ENCODE measurements around the gene C2CD3.
"Not testable (repeated sequence)": the region's sequence is repeated elsewhere in the genome, so short reads cannot be mapped to it uniquely, and the experiment has no call there.

GRCh38 chr11:74066663-74067062 lies 104.1 kb downstream of the C2CD3 start:
- TF ChIP-seq CEBPB (IDR thresholded peaks at IDR 0.05; ENCODE audit: low read depth, low read length); POLR2A (IDR thresholded peaks at IDR 0.05; ENCODE audit: low read depth, low read length); CTCF (conservative IDR thresholded peaks at IDR 0.05; ENCODE audit: low read depth, low read length); RCOR1 (IDR thresholded peaks at IDR 0.05; ENCODE audit: insufficient replicate concordance, low read length); RFX5 (IDR thresholded peaks at IDR 0.05; ENCODE audit: low read depth, low read length); MXI1 (IDR thresholded peaks at IDR 0.05; ENCODE audit: borderline replicate concordance, low read depth, low read length): not testable (repeated sequence)
